Daoy (cell line): ENCODE measurements around the gene SNX9. TPM values are rescaled to one million over a fixed set of nuclear protein-coding genes. Genes with fewer than 3 reads are reported as not detected.

ENCODE experiments used
- DNase-seq: peaks from one replicate; pipeline ENCODE4 v3.0.0-alpha.2; 2015; ENCODE audit warnings: low read depth
- total RNA-seq: library from RNA; depleted of rRNA; stranded (reverse); fragments of >200 nt; shearing (Covaris generic); gene quantifications from 2 replicates; pipeline ENCODE4 v1.2.3, GENCODE V29; 2014

SNX9 gene
- total RNA-seq, 1 experiment from 2014 or later = 47.4 TPM

- no peak for DNase-seq
Measured at GRCh38 chr6:157978021-157978783, 155.2 kb downstream of the SNX9 start.

GRCh38 chr6:157980288-157981131 lies 157.5 kb downstream of the SNX9 start:
- DNase-seq = no peak

GRCh38 chr6:157981132-157981394 lies 158.0 kb downstream of the SNX9 start:
- no peak for DNase-seq

- peak; percentile 94 for DNase-seq
Measured at GRCh38 chr6:157981395-157982101, 158.5 kb downstream of the SNX9 start, which contains the start of gene SYNJ2. TSS of gene SYNJ2 (plus strand) at chr6:157981863. CDS start at chr6:157981962, 99 bp downstream.

GRCh38 chr6:157982102-157982562 lies 159.1 kb downstream of the SNX9 start:
- peak; percentile 64 for DNase-seq

- peak; percentile 84 for DNase-seq
Measured at GRCh38 chr6:157982563-157983405, 159.7 kb downstream of the SNX9 start.

- DNase-seq = no peak
Measured at GRCh38 chr6:157983406-157984119, 160.5 kb downstream of the SNX9 start.

GRCh38 chr6:157984128-157984527 lies 161.1 kb downstream of the SNX9 start:
- no peak for DNase-seq

GRCh38 chr6:157984686-157985225 lies 161.7 kb downstream of the SNX9 start:
- DNase-seq = peak; percentile 60

GRCh38 chr6:157985378-157986155 lies 162.5 kb downstream of the SNX9 start:
- peak; percentile 62 for DNase-seq

GRCh38 chr6:157987788-157988699 lies 165.0 kb downstream of the SNX9 start:
- no peak for DNase-seq

GRCh38 chr6:157988700-157989063 lies 165.6 kb downstream of the SNX9 start:
- no peak for DNase-seq

- DNase-seq = peak; percentile 97
Measured at GRCh38 chr6:157989541-157990289, 166.7 kb downstream of the SNX9 start.

- no peak for DNase-seq
Measured at GRCh38 chr6:157990321-157991066, 167.4 kb downstream of the SNX9 start.

GRCh38 chr6:157991067-157991432 lies 168.0 kb downstream of the SNX9 start:
- DNase-seq = no peak

GRCh38 chr6:157993076-157993475 lies 170.0 kb downstream of the SNX9 start:
- no peak for DNase-seq

- no peak for DNase-seq
Measured at GRCh38 chr6:157994125-157994795, 171.2 kb downstream of the SNX9 start.
